K562 (cell line): Measurements from ENCODE around the gene INSL3. TPM values are rescaled to one million over a fixed set of nuclear protein-coding genes. Genes with fewer than 3 reads are reported as not detected.

Experiments
- ARID1B ChIP-seq: fragments of 450-650 bp; IDR thresholded peaks from 2 replicates; pipeline ENCODE4 v1.6.1; 2016; ENCODE audit warnings: antibody characterized with exemption, mild to moderate bottlenecking, inconsistent platforms
- ATF7 ChIP-seq: fragments of 450-650 bp; IDR thresholded peaks from 2 replicates; pipeline ENCODE4 v1.7.1; 2014; ENCODE audit warnings: mild to moderate bottlenecking, moderate library complexity
- BCOR ChIP-seq: fragments of 450-650 bp; IDR thresholded peaks from 2 replicates; pipeline ENCODE4 v1.6.1; 2016
- DPF2 ChIP-seq: fragments of 450-650 bp; IDR thresholded peaks from 2 replicates; pipeline ENCODE4 v1.6.1; 2016
- E2F3 ChIP-seq: fragments of 250-450 bp; sonication (Bioruptor Pico); IDR thresholded peaks from 2 replicates; pipeline ENCODE4 v1.4.0; 2020; ENCODE audit warnings: mild to moderate bottlenecking
- JUN ChIP-seq, 2 experiments: sonication (generic) in 1 of 2; formaldehyde crosslinking in 1 of 2; IDR thresholded peaks; 2 replicates each; pipeline versions ENCODE4 v1.6.1 to v1.8.0; 2012 to 2022; ENCODE audit warnings: borderline replicate concordance in 2 of 2, mild to moderate bottlenecking in 2 of 2, improper control_type of control experiment in 1 of 2, low read depth in 1 of 2, low read length in 1 of 2, missing genetic modification reagents in 1 of 2
- LCOR ChIP-seq: sonication (generic); formaldehyde crosslinking; IDR thresholded peaks from 2 replicates; pipeline ENCODE4 v1.8.0; 2022; ENCODE audit warnings: mild to moderate bottlenecking, missing genetic modification reagents
- LEF1 ChIP-seq: fragments of 450-650 bp; IDR thresholded peaks from 2 replicates; pipeline ENCODE4 v1.6.1; 2016; ENCODE audit warnings: mild to moderate bottlenecking
- NR3C1 ChIP-seq: sonication (generic); formaldehyde crosslinking; IDR thresholded peaks from 2 replicates; pipeline ENCODE4 v1.8.1; 2022; ENCODE audit warnings: missing genetic modification reagents
- RB1 ChIP-seq: fragments of 450-650 bp; IDR thresholded peaks from 2 replicates; pipeline ENCODE4 v1.6.1; 2017; ENCODE audit warnings: low read depth, mild to moderate bottlenecking
- SMAD3 ChIP-seq: fragments of 450-650 bp; formaldehyde crosslinking; conservative IDR thresholded peaks from 2 replicates; pipeline ENCODE4 v1.4.0; 2020; ENCODE audit warnings: mild to moderate bottlenecking
- TAF9B ChIP-seq: fragments of 450-650 bp; IDR thresholded peaks from 2 replicates; pipeline ENCODE4 v1.6.1; 2018; ENCODE audit warnings: mild to moderate bottlenecking; ENCODE audit not compliant: partially characterized antibody
- TEAD4 ChIP-seq, 2 experiments: sonication (generic) in 1 of 2; formaldehyde crosslinking in 1 of 2; IDR thresholded peaks; 2 replicates each; pipeline versions ENCODE4 v1.6.1 to v1.8.0; 2012 to 2022; ENCODE audit warnings: borderline replicate concordance in 1 of 2, inconsistent platforms in 1 of 2, low read length in 1 of 2, mild to moderate bottlenecking in 1 of 2, missing genetic modification reagents in 1 of 2
- U2AF1 ChIP-seq: fragments of 200-400 bp; formaldehyde crosslinking; optimal IDR thresholded peaks from 2 replicates; pipeline ENCODE3; 2017; ENCODE audit warnings: mild to moderate bottlenecking, low read depth, low read length, moderate library complexity
- ZNF121 ChIP-seq: sonication (generic); formaldehyde crosslinking; conservative IDR thresholded peaks from 2 replicates; pipeline ENCODE4 v1.8.0; 2022; ENCODE audit warnings: missing genetic modification reagents
- ZNF224 ChIP-seq: sonication (generic); formaldehyde crosslinking; IDR thresholded peaks from 2 replicates; pipeline ENCODE4 v1.8.0; 2022; ENCODE audit warnings: mild to moderate bottlenecking, missing genetic modification reagents
- ZNF263 ChIP-seq: sonication (generic); formaldehyde crosslinking; IDR thresholded peaks from 2 replicates; pipeline ENCODE4 v1.8.0; 2022; ENCODE audit warnings: mild to moderate bottlenecking, missing genetic modification reagents, borderline replicate concordance
- ZNF436 ChIP-seq: fragments of 250-450, 450-650 bp; sonication (Bioruptor Pico); formaldehyde crosslinking; IDR thresholded peaks from 2 replicates; pipeline ENCODE4 v1.7.0; 2020; ENCODE audit warnings: mild to moderate bottlenecking
- ZNF511 ChIP-seq: sonication (generic); formaldehyde crosslinking; IDR thresholded peaks from 2 replicates; pipeline ENCODE4 v1.8.0; 2022; ENCODE audit warnings: mild to moderate bottlenecking, missing genetic modification reagents
- ZNF57 ChIP-seq: fragments of 450-650 bp; formaldehyde crosslinking; IDR thresholded peaks from 2 replicates; pipeline ENCODE4 v1.4.0; 2020; ENCODE audit warnings: mild to moderate bottlenecking, moderate library complexity
- ZNF76 ChIP-seq: fragments of 250-450 bp; sonication (Bioruptor Pico); IDR thresholded peaks from 2 replicates; pipeline ENCODE4 v1.4.0; 2020; ENCODE audit warnings: mild to moderate bottlenecking, moderate library complexity, borderline replicate concordance
- polyA plus RNA-seq, 8 experiments: library from polyadenylated mRNA; depleted of rRNA in 4 of 8; stranded (reverse) in 5 of 8; unstranded in 3 of 8; fragments of >200 nt; fragmentation: Nextera tagmentation in 2 of 8; fragmentation: Illumina TruSeq in 1 of 8; extraction: Ambion mirVana in 2 of 8; extraction: Trizol in 1 of 8; gene quantifications; 2 replicates each; pipeline versions ENCODE4 v1.2.1 to v1.2.3, GENCODE V29; 2011 to 2014; ENCODE audit warnings: inconsistent platforms in 1 of 8, missing spikeins in 1 of 8
- total RNA-seq, 7 experiments: library from RNA; depleted of rRNA in 6 of 7; stranded (reverse); fragments of >200 nt in 6 of 7; fragmentation: Illumina TruSeq in 2 of 7; extraction: Trizol in 2 of 7; gene quantifications; 2 replicates each; pipeline versions ENCODE4 v1.2.1 to v1.2.3, GENCODE V29; 2011 to 2021; ENCODE audit warnings: low replicate concordance in 1 of 7
- TF ChIP-seq, protein P1 (sequence below): conservative IDR thresholded peaks from 2 replicates; pipeline ENCODE4 v1.6.1; 2011; ENCODE audit warnings: low read depth, mild to moderate bottlenecking, low read length; ENCODE audit not compliant: control insufficient read depth
- TF ChIP-seq, protein P2 (sequence below): fragments of 450-650 bp; formaldehyde crosslinking; IDR thresholded peaks from 2 replicates; pipeline ENCODE4 v1.4.0; 2022; ENCODE audit warnings: missing genetic modification characterization
- TF ChIP-seq, protein P3 (sequence below): sonication (generic); formaldehyde crosslinking; IDR thresholded peaks from 2 replicates; pipeline ENCODE4 v1.8.1; 2022; ENCODE audit warnings: missing genetic modification reagents

The INSL3 gene
- total and polyA plus RNA-seq, 9 of the 15 experiments (the other 6 are each of a cell fraction or from before 2014, with no cell fraction given): not detected

DNA sequence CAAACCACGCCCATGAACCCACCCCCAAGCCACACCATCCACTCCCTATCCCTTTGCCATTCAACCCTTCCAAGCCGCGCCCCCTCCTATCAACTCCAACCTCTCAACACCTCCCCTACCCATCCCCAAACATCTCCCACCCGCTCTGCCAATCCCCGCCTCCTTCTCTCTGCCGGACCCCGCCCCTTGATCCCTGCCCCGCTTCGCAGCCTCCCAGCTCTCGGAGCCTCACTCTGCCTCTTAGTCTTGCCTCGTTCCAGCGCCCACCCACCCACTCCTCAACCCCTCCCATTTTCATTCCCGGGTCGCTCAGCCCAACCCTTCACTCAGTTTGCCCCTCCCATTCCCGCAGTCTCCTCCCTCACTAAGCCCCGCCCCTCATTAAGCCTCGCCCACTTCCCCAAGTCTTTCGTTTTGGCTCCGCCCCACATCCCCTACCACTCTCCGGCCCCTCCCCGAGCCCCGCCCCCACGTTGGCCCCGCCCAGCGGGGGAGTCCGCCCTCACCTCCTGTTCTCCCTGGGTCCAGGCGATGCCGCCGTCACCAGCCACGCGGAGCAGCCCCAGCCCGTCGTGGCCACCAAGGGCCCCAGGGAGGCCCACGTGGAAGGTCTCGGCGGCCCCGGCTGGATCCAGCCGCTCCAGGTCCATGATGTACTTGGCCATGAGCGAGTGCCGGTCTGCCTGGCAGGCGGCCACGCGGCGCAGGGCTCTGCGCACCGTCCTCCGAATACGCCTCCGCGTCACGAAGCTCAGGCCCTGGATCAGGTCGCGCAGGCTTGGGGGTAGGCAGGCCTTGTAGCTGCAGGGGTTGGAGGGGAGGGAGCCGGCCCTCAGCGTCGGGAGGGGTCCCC lies 20.7 kb upstream of the INSL3 start (continued):
- TF ChIP-seq ZNF511 (CRISPR knock-in tag) (peak; percentile 96), LCOR (CRISPR knock-in tag) (peak; percentile 78; the same call in 1 of the 2 replicates), ZNF76 (CRISPR knock-in tag) (no peak), RB1 (peak; percentile 62), ATF7 (peak; percentile 36; the same call in 1 of the 2 replicates), ZNF224 (CRISPR knock-in tag) (peak; percentile 68; the same call in 1 of the 2 replicates), TAF9B (no peak), NR3C1 (CRISPR knock-in tag) (peak; percentile 94), ZNF57 (no peak), ARID1B (0 out of 2 replicates have a peak, but pooled peaks have one; percentile 5), BCOR (peak; percentile 60; the same call in 1 of the 2 replicates), TEAD4 (IDR thresholded peaks at IDR 0.05; ENCODE audit: low read length) (no peak), TEAD4 (CRISPR knock-in tag; IDR thresholded peaks at IDR 0.05; ENCODE audit: borderline replicate concordance) (peak; percentile 92; the same call in 1 of the 2 replicates), DPF2 (0 out of 2 replicates have a peak, but pooled peaks have one; percentile 19), ZNF263 (CRISPR knock-in tag) (peak; percentile 33; the same call in 1 of the 2 replicates), ZNF436 (CRISPR knock-in tag) (no peak), JUN (IDR thresholded peaks at IDR 0.05; ENCODE audit: borderline replicate concordance, low read depth, low read length) (no peak), JUN (CRISPR knock-in tag; IDR thresholded peaks at IDR 0.05; ENCODE audit: borderline replicate concordance) (0 out of 2 replicates have a peak, but pooled peaks have one; percentile 30), E2F3 (CRISPR knock-in tag) (peak; percentile 81), U2AF1 (peak; percentile 75), LEF1 (0 out of 2 replicates have a peak, but pooled peaks have one; percentile 16), SMAD3 (CRISPR knock-in tag) (no peak), ZNF121 (CRISPR knock-in tag) (0 out of 2 replicates have a peak, but pooled peaks have one; percentile 13)
- TF ChIP-seq, protein P1, sequence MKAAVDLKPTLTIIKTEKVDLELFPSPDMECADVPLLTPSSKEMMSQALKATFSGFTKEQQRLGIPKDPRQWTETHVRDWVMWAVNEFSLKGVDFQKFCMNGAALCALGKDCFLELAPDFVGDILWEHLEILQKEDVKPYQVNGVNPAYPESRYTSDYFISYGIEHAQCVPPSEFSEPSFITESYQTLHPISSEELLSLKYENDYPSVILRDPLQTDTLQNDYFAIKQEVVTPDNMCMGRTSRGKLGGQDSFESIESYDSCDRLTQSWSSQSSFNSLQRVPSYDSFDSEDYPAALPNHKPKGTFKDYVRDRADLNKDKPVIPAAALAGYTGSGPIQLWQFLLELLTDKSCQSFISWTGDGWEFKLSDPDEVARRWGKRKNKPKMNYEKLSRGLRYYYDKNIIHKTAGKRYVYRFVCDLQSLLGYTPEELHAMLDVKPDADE: 0 out of 2 replicates have a peak, but pooled peaks have one; percentile 40
- TF ChIP-seq, protein P2, sequence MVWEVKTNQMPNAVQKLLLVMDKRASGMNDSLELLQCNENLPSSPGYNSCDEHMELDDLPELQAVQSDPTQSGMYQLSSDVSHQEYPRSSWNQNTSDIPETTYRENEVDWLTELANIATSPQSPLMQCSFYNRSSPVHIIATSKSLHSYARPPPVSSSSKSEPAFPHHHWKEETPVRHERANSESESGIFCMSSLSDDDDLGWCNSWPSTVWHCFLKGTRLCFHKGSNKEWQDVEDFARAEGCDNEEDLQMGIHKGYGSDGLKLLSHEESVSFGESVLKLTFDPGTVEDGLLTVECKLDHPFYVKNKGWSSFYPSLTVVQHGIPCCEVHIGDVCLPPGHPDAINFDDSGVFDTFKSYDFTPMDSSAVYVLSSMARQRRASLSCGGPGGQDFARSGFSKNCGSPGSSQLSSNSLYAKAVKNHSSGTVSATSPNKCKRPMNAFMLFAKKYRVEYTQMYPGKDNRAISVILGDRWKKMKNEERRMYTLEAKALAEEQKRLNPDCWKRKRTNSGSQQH (CRISPR knock-in tag): 0 out of 2 replicates have a peak, but pooled peaks have one; percentile 43
- TF ChIP-seq, protein P3, sequence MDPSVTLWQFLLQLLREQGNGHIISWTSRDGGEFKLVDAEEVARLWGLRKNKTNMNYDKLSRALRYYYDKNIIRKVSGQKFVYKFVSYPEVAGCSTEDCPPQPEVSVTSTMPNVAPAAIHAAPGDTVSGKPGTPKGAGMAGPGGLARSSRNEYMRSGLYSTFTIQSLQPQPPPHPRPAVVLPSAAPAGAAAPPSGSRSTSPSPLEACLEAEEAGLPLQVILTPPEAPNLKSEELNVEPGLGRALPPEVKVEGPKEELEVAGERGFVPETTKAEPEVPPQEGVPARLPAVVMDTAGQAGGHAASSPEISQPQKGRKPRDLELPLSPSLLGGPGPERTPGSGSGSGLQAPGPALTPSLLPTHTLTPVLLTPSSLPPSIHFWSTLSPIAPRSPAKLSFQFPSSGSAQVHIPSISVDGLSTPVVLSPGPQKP (CRISPR knock-in tag): no peak
